WTC11 (cell line): ENCODE measurements around the gene PCBP3. TPM values are rescaled to one million over a fixed set of nuclear protein-coding genes. Genes with fewer than 3 reads are reported as not detected.

Experiments
- ATAC-seq: fragments of 200-7000 bp; cut with Tn5 transposase; 2 replicates; pipeline ENCODE4 v1.10.0; 2021; ENCODE audit warnings: mild to moderate bottlenecking, moderate library complexity
- CTCF ChIA-PET: fragments of 300-600 bp; sonication (Branson Sonifier 250); formaldehyde crosslinking; loops from one replicate; lab custom pipeline; 2021; ENCODE audit warnings: antibody characterized with exemption; lab: Charles Lee
- POLR2A ChIA-PET: fragments of 350-600 bp; sonication (Branson Sonifier 250); formaldehyde crosslinking; loops from one replicate; lab custom pipeline; 2021; ENCODE audit warnings: antibody characterized with exemption; lab: Charles Lee
- DNase-seq: peaks from one replicate; pipeline ENCODE4 v3.0.0; 2021; ENCODE audit warnings: low spot score
- H3K27ac Mint-ChIP-seq: 2 replicates; pipeline ENCODE4 v1.8.0; 2021; ENCODE audit warnings: mixed read lengths
- H3K27me3 Mint-ChIP-seq: 2 replicates; pipeline ENCODE4 v1.8.0; 2021; ENCODE audit warnings: low read depth, mild to moderate bottlenecking, moderate library complexity, mixed read lengths
- H3K36me3 Mint-ChIP-seq: 2 replicates; pipeline ENCODE4 v1.8.0; 2021; ENCODE audit warnings: mixed read lengths
- H3K4me1 Mint-ChIP-seq: 2 replicates; pipeline ENCODE4 v1.8.0; 2022; ENCODE audit warnings: mixed read lengths
- H3K4me3 Mint-ChIP-seq: 2 replicates; pipeline ENCODE4 v1.8.0; 2021; ENCODE audit warnings: mild to moderate bottlenecking, moderate library complexity, mixed read lengths
- H3K9me3 Mint-ChIP-seq: 2 replicates; pipeline ENCODE4 v1.8.0; 2021; ENCODE audit warnings: mixed read lengths
- EMX1 ChIP-seq: fragments of 250-450 bp; sonication (Bioruptor Pico); IDR thresholded peaks from 2 replicates; pipeline ENCODE4 v1.8.0; 2021; ENCODE audit warnings: mild to moderate bottlenecking
- HMGA2 ChIP-seq: fragments of 250-450 bp; sonication (Bioruptor Pico); IDR thresholded peaks from 2 replicates; pipeline ENCODE4 v1.4.0; 2021; ENCODE audit warnings: mild to moderate bottlenecking, moderate library complexity
- RELA ChIP-seq: sonication (generic); formaldehyde crosslinking; IDR thresholded peaks from 2 replicates; pipeline ENCODE4 v1.8.1; 2022; ENCODE audit warnings: missing genetic modification reagents, mild to moderate bottlenecking, borderline replicate concordance
- SMAD3 ChIP-seq: sonication (generic); formaldehyde crosslinking; IDR thresholded peaks from 2 replicates; pipeline ENCODE4 v1.8.0; 2022; ENCODE audit warnings: missing genetic modification reagents, mild to moderate bottlenecking, borderline replicate concordance
- SP1 ChIP-seq: sonication (generic); formaldehyde crosslinking; conservative IDR thresholded peaks from 2 replicates; pipeline ENCODE4 v1.8.1; 2022; ENCODE audit warnings: missing genetic modification reagents
- TP53 ChIP-seq: sonication (generic); formaldehyde crosslinking; IDR thresholded peaks from 2 replicates; pipeline ENCODE4 v1.8.1; 2023; ENCODE audit warnings: mild to moderate bottlenecking, missing genetic modification reagents
- ZNF317 ChIP-seq: sonication (generic); formaldehyde crosslinking; IDR thresholded peaks from 2 replicates; pipeline ENCODE4 v1.8.1; 2023; ENCODE audit warnings: low read depth, mild to moderate bottlenecking, moderate library complexity, missing genetic modification reagents, borderline replicate concordance
- ZNF396 ChIP-seq: fragments of 250-450 bp; sonication (Bioruptor Pico); IDR thresholded peaks from 2 replicates; pipeline ENCODE4 v1.8.0; 2021; ENCODE audit warnings: mild to moderate bottlenecking, moderate library complexity, borderline replicate concordance
- ZNF671 ChIP-seq: fragments of 250-450 bp; sonication (Bioruptor Pico); IDR thresholded peaks from 2 replicates; pipeline ENCODE4 v1.8.0; 2021; ENCODE audit warnings: mild to moderate bottlenecking
- total RNA-seq: library from RNA; stranded (reverse); gene quantifications from 3 replicates; pipeline ENCODE4 v1.2.3, GENCODE V29; 2021
- TF ChIP-seq, protein P1 (sequence below): sonication (generic); formaldehyde crosslinking; IDR thresholded peaks from 2 replicates; pipeline ENCODE4 v1.8.1; 2023; ENCODE audit warnings: mild to moderate bottlenecking, missing genetic modification reagents
- TF ChIP-seq, protein P2 (sequence below): fragments of 250-450 bp; sonication (Bioruptor Pico); IDR thresholded peaks from 2 replicates; pipeline ENCODE4 v1.9.0; 2021; ENCODE audit warnings: mild to moderate bottlenecking
- TF ChIP-seq, protein P3 (sequence below): sonication (generic); formaldehyde crosslinking; IDR thresholded peaks from 2 replicates; pipeline ENCODE4 v1.8.0; 2022; ENCODE audit warnings: missing genetic modification reagents
- TF ChIP-seq, protein P4 (sequence below): fragments of 250-450 bp; sonication (Bioruptor Pico); conservative IDR thresholded peaks from 2 replicates; pipeline ENCODE4 v1.9.0; 2021; ENCODE audit warnings: mild to moderate bottlenecking
- TF ChIP-seq, protein P5 (sequence below): sonication (generic); formaldehyde crosslinking; IDR thresholded peaks from 2 replicates; pipeline ENCODE4 v1.8.1; 2022; ENCODE audit warnings: low read depth, missing genetic modification reagents, borderline replicate concordance
- TF ChIP-seq, protein P6 (sequence below): sonication (generic); formaldehyde crosslinking; IDR thresholded peaks from 2 replicates; pipeline ENCODE4 v1.8.1; 2022; ENCODE audit warnings: low read depth, mild to moderate bottlenecking, moderate library complexity, missing genetic modification reagents, borderline replicate concordance
- TF ChIP-seq, protein P7 (sequence below): sonication (generic); formaldehyde crosslinking; IDR thresholded peaks from 2 replicates; pipeline ENCODE4 v1.8.1; 2023; ENCODE audit warnings: mild to moderate bottlenecking, missing genetic modification reagents, moderate library complexity
- TF ChIP-seq, protein P8 (sequence below): fragments of 250-450 bp; sonication (Bioruptor Pico); IDR thresholded peaks from 2 replicates; pipeline ENCODE4 v1.9.0; 2021; ENCODE audit warnings: mild to moderate bottlenecking
- TF ChIP-seq, protein P9 (sequence below): sonication (generic); formaldehyde crosslinking; IDR thresholded peaks from 2 replicates; pipeline ENCODE4 v1.8.1; 2023; ENCODE audit warnings: mild to moderate bottlenecking, missing genetic modification reagents
- TF ChIP-seq, protein P10 (sequence below): sonication (generic); formaldehyde crosslinking; IDR thresholded peaks from 2 replicates; pipeline ENCODE4 v1.8.0; 2022; ENCODE audit warnings: mild to moderate bottlenecking, missing genetic modification reagents

PCBP3 gene
- total RNA-seq, 1 experiment from 2014 or later: 8.5 TPM

DNA sequence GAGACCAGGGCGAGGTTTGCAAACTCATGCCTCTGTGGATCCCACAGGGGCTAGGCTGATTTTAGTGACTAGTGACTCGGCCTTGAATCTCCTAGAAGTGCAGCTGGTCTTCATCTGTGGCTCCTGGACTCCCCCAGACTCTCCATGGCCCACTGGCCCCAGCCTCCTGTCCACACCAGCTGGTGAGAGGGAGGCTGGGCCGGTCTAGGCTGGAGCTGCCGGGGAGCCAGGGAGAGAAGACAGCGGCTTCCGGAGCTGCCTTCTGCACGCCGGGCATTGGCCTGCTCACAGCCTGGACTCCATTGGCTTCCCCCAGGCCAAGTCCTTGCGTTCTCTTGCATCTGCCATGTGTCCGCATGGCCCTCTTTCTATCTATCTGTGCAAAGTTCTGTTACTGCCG, 285.9 kb downstream of the PCBP3 start:
- POLR2A ChIA-PET: no interaction called here
- ATAC-seq: no peak
- no peak overlapping the region for H3K4me3 Mint-ChIP-seq
- TF ChIP-seq TP53 (CRISPR knock-in tag) (no peak), ZNF317 (CRISPR knock-in tag) (no peak), ZNF671 (no peak), ZNF396 (CRISPR knock-in tag) (no peak), SP1 (CRISPR knock-in tag) (no peak), RELA (CRISPR knock-in tag) (no peak), HMGA2 (no peak), EMX1 (CRISPR knock-in tag) (no peak), SMAD3 (no peak)
- TF ChIP-seq, protein P1, sequence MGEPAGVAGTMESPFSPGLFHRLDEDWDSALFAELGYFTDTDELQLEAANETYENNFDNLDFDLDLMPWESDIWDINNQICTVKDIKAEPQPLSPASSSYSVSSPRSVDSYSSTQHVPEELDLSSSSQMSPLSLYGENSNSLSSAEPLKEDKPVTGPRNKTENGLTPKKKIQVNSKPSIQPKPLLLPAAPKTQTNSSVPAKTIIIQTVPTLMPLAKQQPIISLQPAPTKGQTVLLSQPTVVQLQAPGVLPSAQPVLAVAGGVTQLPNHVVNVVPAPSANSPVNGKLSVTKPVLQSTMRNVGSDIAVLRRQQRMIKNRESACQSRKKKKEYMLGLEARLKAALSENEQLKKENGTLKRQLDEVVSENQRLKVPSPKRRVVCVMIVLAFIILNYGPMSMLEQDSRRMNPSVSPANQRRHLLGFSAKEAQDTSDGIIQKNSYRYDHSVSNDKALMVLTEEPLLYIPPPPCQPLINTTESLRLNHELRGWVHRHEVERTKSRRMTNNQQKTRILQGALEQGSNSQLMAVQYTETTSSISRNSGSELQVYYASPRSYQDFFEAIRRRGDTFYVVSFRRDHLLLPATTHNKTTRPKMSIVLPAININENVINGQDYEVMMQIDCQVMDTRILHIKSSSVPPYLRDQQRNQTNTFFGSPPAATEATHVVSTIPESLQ: no peak
- TF ChIP-seq, protein P2, sequence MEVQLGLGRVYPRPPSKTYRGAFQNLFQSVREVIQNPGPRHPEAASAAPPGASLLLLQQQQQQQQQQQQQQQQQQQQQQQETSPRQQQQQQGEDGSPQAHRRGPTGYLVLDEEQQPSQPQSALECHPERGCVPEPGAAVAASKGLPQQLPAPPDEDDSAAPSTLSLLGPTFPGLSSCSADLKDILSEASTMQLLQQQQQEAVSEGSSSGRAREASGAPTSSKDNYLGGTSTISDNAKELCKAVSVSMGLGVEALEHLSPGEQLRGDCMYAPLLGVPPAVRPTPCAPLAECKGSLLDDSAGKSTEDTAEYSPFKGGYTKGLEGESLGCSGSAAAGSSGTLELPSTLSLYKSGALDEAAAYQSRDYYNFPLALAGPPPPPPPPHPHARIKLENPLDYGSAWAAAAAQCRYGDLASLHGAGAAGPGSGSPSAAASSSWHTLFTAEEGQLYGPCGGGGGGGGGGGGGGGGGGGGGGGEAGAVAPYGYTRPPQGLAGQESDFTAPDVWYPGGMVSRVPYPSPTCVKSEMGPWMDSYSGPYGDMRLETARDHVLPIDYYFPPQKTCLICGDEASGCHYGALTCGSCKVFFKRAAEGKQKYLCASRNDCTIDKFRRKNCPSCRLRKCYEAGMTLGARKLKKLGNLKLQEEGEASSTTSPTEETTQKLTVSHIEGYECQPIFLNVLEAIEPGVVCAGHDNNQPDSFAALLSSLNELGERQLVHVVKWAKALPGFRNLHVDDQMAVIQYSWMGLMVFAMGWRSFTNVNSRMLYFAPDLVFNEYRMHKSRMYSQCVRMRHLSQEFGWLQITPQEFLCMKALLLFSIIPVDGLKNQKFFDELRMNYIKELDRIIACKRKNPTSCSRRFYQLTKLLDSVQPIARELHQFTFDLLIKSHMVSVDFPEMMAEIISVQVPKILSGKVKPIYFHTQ (CRISPR knock-in tag): no peak
- TF ChIP-seq, protein P3, sequence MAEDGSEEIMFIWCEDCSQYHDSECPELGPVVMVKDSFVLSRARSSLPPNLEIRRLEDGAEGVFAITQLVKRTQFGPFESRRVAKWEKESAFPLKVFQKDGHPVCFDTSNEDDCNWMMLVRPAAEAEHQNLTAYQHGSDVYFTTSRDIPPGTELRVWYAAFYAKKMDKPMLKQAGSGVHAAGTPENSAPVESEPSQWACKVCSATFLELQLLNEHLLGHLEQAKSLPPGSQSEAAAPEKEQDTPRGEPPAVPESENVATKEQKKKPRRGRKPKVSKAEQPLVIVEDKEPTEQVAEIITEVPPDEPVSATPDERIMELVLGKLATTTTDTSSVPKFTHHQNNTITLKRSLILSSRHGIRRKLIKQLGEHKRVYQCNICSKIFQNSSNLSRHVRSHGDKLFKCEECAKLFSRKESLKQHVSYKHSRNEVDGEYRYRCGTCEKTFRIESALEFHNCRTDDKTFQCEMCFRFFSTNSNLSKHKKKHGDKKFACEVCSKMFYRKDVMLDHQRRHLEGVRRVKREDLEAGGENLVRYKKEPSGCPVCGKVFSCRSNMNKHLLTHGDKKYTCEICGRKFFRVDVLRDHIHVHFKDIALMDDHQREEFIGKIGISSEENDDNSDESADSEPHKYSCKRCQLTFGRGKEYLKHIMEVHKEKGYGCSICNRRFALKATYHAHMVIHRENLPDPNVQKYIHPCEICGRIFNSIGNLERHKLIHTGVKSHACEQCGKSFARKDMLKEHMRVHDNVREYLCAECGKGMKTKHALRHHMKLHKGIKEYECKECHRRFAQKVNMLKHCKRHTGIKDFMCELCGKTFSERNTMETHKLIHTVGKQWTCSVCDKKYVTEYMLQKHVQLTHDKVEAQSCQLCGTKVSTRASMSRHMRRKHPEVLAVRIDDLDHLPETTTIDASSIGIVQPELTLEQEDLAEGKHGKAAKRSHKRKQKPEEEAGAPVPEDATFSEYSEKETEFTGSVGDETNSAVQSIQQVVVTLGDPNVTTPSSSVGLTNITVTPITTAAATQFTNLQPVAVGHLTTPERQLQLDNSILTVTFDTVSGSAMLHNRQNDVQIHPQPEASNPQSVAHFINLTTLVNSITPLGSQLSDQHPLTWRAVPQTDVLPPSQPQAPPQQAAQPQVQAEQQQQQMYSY (CRISPR knock-in tag): no peak
- TF ChIP-seq, protein P4, sequence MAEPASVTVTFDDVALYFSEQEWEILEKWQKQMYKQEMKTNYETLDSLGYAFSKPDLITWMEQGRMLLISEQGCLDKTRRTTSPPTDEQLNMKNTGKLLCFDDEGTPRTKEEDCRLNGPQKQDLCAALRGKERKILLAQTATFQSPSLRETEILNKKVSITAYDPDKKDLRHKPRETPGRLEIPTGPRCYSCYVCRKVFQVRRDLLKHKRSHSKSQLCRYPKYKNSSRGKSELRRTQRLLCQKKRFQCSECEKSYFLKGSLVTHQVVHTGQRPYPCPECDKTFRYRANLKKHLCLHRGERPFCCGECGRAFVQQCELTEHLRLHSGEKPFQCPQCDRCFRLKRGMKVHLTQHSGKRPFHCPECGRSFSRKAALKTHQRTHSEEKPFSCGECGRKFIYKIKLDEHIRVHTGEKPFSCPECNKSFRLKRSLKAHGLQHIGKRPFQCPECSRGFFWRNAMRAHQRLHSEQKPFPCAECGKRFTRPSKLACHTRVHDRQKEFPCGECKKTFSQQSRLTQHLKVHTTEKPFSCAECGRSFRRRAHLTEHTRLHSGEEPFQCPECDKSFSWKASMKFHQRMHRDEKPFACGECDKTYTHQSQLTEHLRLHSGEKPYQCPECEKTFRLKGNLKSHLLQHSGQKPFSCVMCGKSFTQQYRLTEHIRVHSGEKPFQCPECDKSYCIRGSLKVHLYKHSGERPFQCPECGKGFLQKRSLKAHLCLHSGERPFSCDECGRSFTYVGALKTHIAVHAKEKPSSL (CRISPR knock-in tag): no peak
- TF ChIP-seq, protein P5, sequence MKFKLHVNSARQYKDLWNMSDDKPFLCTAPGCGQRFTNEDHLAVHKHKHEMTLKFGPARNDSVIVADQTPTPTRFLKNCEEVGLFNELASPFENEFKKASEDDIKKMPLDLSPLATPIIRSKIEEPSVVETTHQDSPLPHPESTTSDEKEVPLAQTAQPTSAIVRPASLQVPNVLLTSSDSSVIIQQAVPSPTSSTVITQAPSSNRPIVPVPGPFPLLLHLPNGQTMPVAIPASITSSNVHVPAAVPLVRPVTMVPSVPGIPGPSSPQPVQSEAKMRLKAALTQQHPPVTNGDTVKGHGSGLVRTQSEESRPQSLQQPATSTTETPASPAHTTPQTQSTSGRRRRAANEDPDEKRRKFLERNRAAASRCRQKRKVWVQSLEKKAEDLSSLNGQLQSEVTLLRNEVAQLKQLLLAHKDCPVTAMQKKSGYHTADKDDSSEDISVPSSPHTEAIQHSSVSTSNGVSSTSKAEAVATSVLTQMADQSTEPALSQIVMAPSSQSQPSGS (CRISPR knock-in tag): no peak
- TF ChIP-seq, protein P6, sequence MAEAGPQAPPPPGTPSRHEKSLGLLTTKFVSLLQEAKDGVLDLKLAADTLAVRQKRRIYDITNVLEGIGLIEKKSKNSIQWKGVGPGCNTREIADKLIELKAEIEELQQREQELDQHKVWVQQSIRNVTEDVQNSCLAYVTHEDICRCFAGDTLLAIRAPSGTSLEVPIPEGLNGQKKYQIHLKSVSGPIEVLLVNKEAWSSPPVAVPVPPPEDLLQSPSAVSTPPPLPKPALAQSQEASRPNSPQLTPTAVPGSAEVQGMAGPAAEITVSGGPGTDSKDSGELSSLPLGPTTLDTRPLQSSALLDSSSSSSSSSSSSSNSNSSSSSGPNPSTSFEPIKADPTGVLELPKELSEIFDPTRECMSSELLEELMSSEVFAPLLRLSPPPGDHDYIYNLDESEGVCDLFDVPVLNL (CRISPR knock-in tag): no peak
- TF ChIP-seq, protein P7, sequence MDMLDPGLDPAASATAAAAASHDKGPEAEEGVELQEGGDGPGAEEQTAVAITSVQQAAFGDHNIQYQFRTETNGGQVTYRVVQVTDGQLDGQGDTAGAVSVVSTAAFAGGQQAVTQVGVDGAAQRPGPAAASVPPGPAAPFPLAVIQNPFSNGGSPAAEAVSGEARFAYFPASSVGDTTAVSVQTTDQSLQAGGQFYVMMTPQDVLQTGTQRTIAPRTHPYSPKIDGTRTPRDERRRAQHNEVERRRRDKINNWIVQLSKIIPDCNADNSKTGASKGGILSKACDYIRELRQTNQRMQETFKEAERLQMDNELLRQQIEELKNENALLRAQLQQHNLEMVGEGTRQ: no peak
- TF ChIP-seq, protein P8, sequence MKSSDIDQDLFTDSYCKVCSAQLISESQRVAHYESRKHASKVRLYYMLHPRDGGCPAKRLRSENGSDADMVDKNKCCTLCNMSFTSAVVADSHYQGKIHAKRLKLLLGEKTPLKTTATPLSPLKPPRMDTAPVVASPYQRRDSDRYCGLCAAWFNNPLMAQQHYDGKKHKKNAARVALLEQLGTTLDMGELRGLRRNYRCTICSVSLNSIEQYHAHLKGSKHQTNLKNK (CRISPR knock-in tag): no peak
- TF ChIP-seq, protein P9, sequence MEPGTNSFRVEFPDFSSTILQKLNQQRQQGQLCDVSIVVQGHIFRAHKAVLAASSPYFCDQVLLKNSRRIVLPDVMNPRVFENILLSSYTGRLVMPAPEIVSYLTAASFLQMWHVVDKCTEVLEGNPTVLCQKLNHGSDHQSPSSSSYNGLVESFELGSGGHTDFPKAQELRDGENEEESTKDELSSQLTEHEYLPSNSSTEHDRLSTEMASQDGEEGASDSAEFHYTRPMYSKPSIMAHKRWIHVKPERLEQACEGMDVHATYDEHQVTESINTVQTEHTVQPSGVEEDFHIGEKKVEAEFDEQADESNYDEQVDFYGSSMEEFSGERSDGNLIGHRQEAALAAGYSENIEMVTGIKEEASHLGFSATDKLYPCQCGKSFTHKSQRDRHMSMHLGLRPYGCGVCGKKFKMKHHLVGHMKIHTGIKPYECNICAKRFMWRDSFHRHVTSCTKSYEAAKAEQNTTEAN (CRISPR knock-in tag): no peak
- TF ChIP-seq, protein P10, sequence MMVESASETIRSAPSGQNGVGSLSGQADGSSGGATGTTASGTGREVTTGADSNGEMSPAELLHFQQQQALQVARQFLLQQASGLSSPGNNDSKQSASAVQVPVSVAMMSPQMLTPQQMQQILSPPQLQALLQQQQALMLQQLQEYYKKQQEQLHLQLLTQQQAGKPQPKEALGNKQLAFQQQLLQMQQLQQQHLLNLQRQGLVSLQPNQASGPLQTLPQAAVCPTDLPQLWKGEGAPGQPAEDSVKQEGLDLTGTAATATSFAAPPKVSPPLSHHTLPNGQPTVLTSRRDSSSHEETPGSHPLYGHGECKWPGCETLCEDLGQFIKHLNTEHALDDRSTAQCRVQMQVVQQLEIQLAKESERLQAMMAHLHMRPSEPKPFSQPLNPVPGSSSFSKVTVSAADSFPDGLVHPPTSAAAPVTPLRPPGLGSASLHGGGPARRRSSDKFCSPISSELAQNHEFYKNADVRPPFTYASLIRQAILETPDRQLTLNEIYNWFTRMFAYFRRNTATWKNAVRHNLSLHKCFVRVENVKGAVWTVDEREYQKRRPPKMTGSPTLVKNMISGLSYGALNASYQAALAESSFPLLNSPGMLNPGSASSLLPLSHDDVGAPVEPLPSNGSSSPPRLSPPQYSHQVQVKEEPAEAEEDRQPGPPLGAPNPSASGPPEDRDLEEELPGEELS (CRISPR knock-in tag): no peak

More for the DNA sequence above, 285.9 kb downstream of the PCBP3 start:
- CTCF ChIA-PET: interaction anchor here (1.1 to 1.3 kb wide), 2 partner anchors 44 to 214 kb away, joined by 3 read pairs; no protein-coding TSS in a partner anchor
- Mint-ChIP-seq H3K27me3 (peaks cover 41% of the 10 kb centered on the region), H3K36me3 (peaks cover 28% of the 10 kb centered on the region), H3K27ac (no peak overlapping the region), H3K4me1 (no peaks in the 10 kb centered on the region), H3K9me3 (peaks cover 33% of the 10 kb centered on the region)
- no peak for DNase-seq
